Measurements from ENCODE around the gene MESD. TPM values are rescaled to one million over a fixed set of nuclear protein-coding genes. Genes with fewer than 3 reads are reported as not detected.

Gene MESD
- total and polyA plus RNA-seq, 8 donors: 24.2 to 44.1 (median 42.7) TPM

GRCh38 chr15:80989081-80989517 is 520 bp downstream of the MESD start:
- no peaks in the 10 kb centered on the region for H3K36me3 ChIP-seq
- H3K27ac ChIP-seq: peak overlapping the region; percentile 85 to 93
- ATAC-seq (peak; percentile 13), DNase-seq (no peak)
- no peak for TF ChIP-seq CTCF (IDR thresholded peaks at IDR 0.05)
- peak overlapping the region; percentile 63 to 92 for H3K4me3 ChIP-seq
- no peaks in the 10 kb centered on the region for H3K9me3 ChIP-seq
- H3K4me1 ChIP-seq: peaks cover 17 to 77% of the 10 kb centered on the region in 2 donors
- no peaks in the 10 kb centered on the region for H3K27me3 ChIP-seq
- intact Hi-C loops (cut with DNase I): no loop called here

GRCh38 chr15:80988148-80988796 is 1.3 kb downstream of the MESD start:
- H3K4me3 ChIP-seq: peak overlapping the region; percentile 63 to 92
- H3K4me1 ChIP-seq: peaks cover 17 to 80% of the 10 kb centered on the region in 2 donors
- ATAC-seq: no peak
- H3K36me3 ChIP-seq: no peaks in the 10 kb centered on the region
- no peaks in the 10 kb centered on the region for H3K27me3 ChIP-seq
- no peaks in the 10 kb centered on the region for H3K9me3 ChIP-seq
- no peak for TF ChIP-seq CTCF (IDR thresholded peaks at IDR 0.05)
- intact Hi-C loops (cut with DNase I): no loop called here
- DNase-seq: no peak
- no peak overlapping the region for H3K27ac ChIP-seq

- Histone ChIP-seq H3K9me3 (no peaks in the 10 kb centered on the region), H3K4me3 (no peak overlapping the region), H3K4me1 (peaks cover 17 to 75% of the 10 kb centered on the region in 2 donors), H3K27ac (no peak overlapping the region), H3K27me3 (no peaks in the 10 kb centered on the region), H3K36me3 (peaks cover 0 to 6% of the 10 kb centered on the region in 2 donors)
- intact Hi-C loops (cut with DNase I): no loop called here
- no peak for TF ChIP-seq CTCF (IDR thresholded peaks at IDR 0.05)
- ATAC-seq (no peak), DNase-seq (no peak)
These were observed 3.1 kb downstream of the MESD start for GRCh38 chr15:80986487-80986886.

- no peak for ATAC-seq
- intact Hi-C loops (cut with DNase I): no loop called here
- no peak for DNase-seq
- Histone ChIP-seq H3K27me3 (no peaks in the 10 kb centered on the region), H3K9me3 (no peaks in the 10 kb centered on the region), H3K4me3 (no peak overlapping the region), H3K36me3 (peaks cover 0 to 11% of the 10 kb centered on the region in 2 donors), H3K27ac (no peak overlapping the region), H3K4me1 (peaks cover 17 to 70% of the 10 kb centered on the region in 2 donors)
- TF ChIP-seq CTCF (IDR thresholded peaks at IDR 0.05): no peak
These were observed 3.6 kb downstream of the MESD start for GRCh38 chr15:80985981-80986380.

GRCh38 chr15:80984856-80985255 is 4.8 kb downstream of the MESD start:
- Histone ChIP-seq H3K9me3 (no peaks in the 10 kb centered on the region), H3K27me3 (no peaks in the 10 kb centered on the region), H3K4me3 (no peak overlapping the region), H3K4me1 (peaks cover 17 to 60% of the 10 kb centered on the region in 2 donors), H3K27ac (peak overlapping the region; percentile 29 to 78), H3K36me3 (peaks cover 0 to 22% of the 10 kb centered on the region in 2 donors)
- peak; percentile 2 for ATAC-seq
- intact Hi-C loops (cut with DNase I): no loop called here
- no peak for DNase-seq
- no peak for TF ChIP-seq CTCF (IDR thresholded peaks at IDR 0.05)
